Spleen (tissue), 11 donors: Measurements from ENCODE around the gene JAM3. TPM values are rescaled to one million over a fixed set of nuclear protein-coding genes. Genes with fewer than 3 reads are reported as not detected.

ENCODE experiments used
- DNase-seq: peaks from one replicate; pipeline ENCODE4 v3.0.0-alpha.2; 2020
- H3K27ac ChIP-seq, 8 donors: fragments of 200-600 bp; sonication (generic) in 7 of 8; 1 replicate in 4 of 8; 2 replicates in 4 of 8; pipeline versions ENCODE4 v1.5.0 to v1.8.0; 2016 to 2021; ENCODE audit warnings: inconsistent platforms in 4 of 8, mild to moderate bottlenecking in 4 of 8, moderate library complexity in 1 of 8
- H3K27me3 ChIP-seq, 7 donors: fragments of 200-600 bp; sonication (generic) in 6 of 7; replicated peaks in 1 of 7; 1 replicate in 4 of 7; 2 replicates in 3 of 7; pipeline versions ENCODE4 v1.5.0 to v1.8.0; 2016 to 2021; ENCODE audit warnings: inconsistent platforms in 3 of 7, mild to moderate bottlenecking in 1 of 7
- H3K36me3 ChIP-seq, 6 donors: fragments of 200-600 bp; sonication (generic) in 5 of 6; 1 replicate in 4 of 6; 2 replicates in 2 of 6; pipeline versions ENCODE4 v1.5.0 to v1.8.0; 2016 to 2021; ENCODE audit warnings: inconsistent platforms in 2 of 6
- H3K4me1 ChIP-seq, 6 donors: fragments of 200-600 bp; sonication (generic) in 5 of 6; 1 replicate in 3 of 6; 2 replicates in 3 of 6; pipeline versions ENCODE4 v1.5.0 to v1.8.0; 2016 to 2021; ENCODE audit warnings: inconsistent platforms in 3 of 6
- H3K4me3 ChIP-seq, 8 donors: fragments of 200-600 bp; sonication (generic) in 7 of 8; 1 replicate in 4 of 8; 2 replicates in 4 of 8; pipeline versions ENCODE4 v1.5.0 to v1.8.0; 2016 to 2021; ENCODE audit warnings: inconsistent platforms in 4 of 8, mild to moderate bottlenecking in 4 of 8, moderate library complexity in 2 of 8
- H3K9me3 ChIP-seq, 8 donors: fragments of 200-600 bp; sonication (generic) in 7 of 8; 1 replicate in 4 of 8; 2 replicates in 4 of 8; pipeline versions ENCODE4 v1.5.0 to v1.8.0; 2016 to 2021; ENCODE audit warnings: inconsistent platforms in 4 of 8
- POLR2A ChIP-seq, 3 donors: fragments of 450-650 bp; IDR thresholded peaks; one replicate each; pipeline ENCODE4 v1.5.1; 2017; ENCODE audit warnings: antibody characterized with exemption in 3 of 3, mild to moderate bottlenecking in 1 of 3
- POLR2AphosphoS5 ChIP-seq, 3 donors: sonication (generic); formaldehyde crosslinking; IDR thresholded peaks; one replicate each; pipeline ENCODE4 v1.5.1; 2017; ENCODE audit warnings: antibody characterized with exemption in 3 of 3
- WGBS, 5 donors: extraction: QIAGEN DNeasy Blood & Tissue Kit in 3 of 5; methylation state at CpG; one replicate each; pipeline versions ENCODE4 v1.1.5 to v1.1.7; 2013 to 2018; 5-methylcytosine and 5-hydroxymethylcytosine counted together
- intact Hi-C: fragments of 100-400 bp; cut with DNase I; formaldehyde crosslinking; loops from one replicate; pipeline ENCODE4 v1.15.0; 2023; ENCODE audit warnings: low total_unique reads
- polyA plus RNA-seq, 3 donors: library from polyadenylated mRNA; stranded (reverse); fragments of 200-250 nt; gene quantifications; one replicate each; pipeline ENCODE4 v1.2.1, GENCODE V29; 2013
- total RNA-seq, 7 donors: library from RNA; depleted of rRNA in 3 of 7; stranded (reverse); fragments of >200 nt in 3 of 7; fragmentation: NEBNext Ultra II Directional in 4 of 7; extraction: Animal tissue kit (Norgen Biotek cat#: 25700) in 4 of 7; gene quantifications; one replicate each; pipeline versions ENCODE4 v1.1.0 to v1.2.1, GENCODE V29; 2016 to 2021
- TF ChIP-seq, protein P1 (sequence below), 11 experiments: fragments of 200-600 bp in 7 of 11; fragments of 450-650 bp in 4 of 11; sonication (generic) in 4 of 11; IDR thresholded peaks in 8 of 11; conservative IDR thresholded peaks in 3 of 11; 1 replicate in 7 of 11; 2 replicates in 4 of 11; pipeline versions ENCODE4 v1.4.0 to v1.8.0; 2016 to 2021; ENCODE audit warnings: antibody characterized with exemption in 11 of 11, inconsistent platforms in 4 of 11, mild to moderate bottlenecking in 1 of 11
- donor health status: healthy with polysubstance abuse.
- donor health status: DM: no; HTN: no; CAD: no; lungs with moderate emphysema.
- donor health status: DM: no; HTN: no; CAD: no.
- donor health status: Bipolar disorder and iron deficiency.
- donor health status: healthy.
- donor health status: DM: no; HTN: no; CAD: no.
- donor health status: DM: yes; HTN: yes; CAD: no.

The JAM3 gene
- total and polyA plus RNA-seq, 10 donors, result 9.5 to 28.7 (median 23.2) TPM

DNA sequence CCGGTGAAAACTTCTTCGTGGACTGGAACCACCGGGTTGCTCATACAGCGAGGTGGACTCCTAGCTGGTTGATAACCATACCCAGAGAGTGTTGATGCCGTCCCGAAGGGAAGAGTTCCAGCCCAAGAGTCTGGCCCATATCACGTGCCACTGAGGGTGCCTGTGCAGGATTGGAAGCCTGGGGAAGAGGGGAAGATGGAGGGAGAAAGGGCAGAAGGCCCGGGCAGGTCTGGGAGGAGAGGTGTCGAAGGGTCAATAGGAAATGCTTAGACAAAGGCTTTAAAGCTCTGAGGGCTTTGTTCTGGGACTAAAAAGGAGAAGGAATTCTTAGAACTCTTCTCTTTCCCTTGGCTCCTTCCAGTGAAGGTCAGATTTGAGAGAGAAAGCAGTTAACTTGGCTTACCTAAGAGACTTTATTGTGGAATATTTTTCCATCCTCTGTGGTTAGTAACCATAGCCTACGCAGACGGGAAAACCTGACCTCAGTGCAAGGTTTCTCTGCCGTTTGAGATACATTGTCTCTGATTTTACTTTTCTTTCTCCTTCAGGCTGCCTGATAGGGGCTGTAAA lies 70.5 kb downstream of the JAM3 start:
- H3K4me1 ChIP-seq, result peaks cover 0 to 8% (median 6%) of the 10 kb centered on the region in 6 donors
- 69 to 76% (median 71%) methylated on average over 12 of the region's 12 CpGs for WGBS, 5 donors
- intact Hi-C loops, result no loop called here
- H3K36me3 ChIP-seq, result peaks cover 0 to 31% (median 5%) of the 10 kb centered on the region in 6 donors
- no peak overlapping the region for H3K4me3 ChIP-seq
- H3K9me3 ChIP-seq, result peaks cover 0 to 1% (median 0%) of the 10 kb centered on the region in 8 donors
- TF ChIP-seq, protein P1, sequence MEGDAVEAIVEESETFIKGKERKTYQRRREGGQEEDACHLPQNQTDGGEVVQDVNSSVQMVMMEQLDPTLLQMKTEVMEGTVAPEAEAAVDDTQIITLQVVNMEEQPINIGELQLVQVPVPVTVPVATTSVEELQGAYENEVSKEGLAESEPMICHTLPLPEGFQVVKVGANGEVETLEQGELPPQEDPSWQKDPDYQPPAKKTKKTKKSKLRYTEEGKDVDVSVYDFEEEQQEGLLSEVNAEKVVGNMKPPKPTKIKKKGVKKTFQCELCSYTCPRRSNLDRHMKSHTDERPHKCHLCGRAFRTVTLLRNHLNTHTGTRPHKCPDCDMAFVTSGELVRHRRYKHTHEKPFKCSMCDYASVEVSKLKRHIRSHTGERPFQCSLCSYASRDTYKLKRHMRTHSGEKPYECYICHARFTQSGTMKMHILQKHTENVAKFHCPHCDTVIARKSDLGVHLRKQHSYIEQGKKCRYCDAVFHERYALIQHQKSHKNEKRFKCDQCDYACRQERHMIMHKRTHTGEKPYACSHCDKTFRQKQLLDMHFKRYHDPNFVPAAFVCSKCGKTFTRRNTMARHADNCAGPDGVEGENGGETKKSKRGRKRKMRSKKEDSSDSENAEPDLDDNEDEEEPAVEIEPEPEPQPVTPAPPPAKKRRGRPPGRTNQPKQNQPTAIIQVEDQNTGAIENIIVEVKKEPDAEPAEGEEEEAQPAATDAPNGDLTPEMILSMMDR (IDR thresholded peaks at IDR 0.05 in 8 of 11, conservative IDR thresholded peaks at IDR 0.05 in 3 of 11), result no peak
- TF ChIP-seq POLR2A (IDR thresholded peaks at IDR 0.05), result no peak
- no peak for TF ChIP-seq POLR2AphosphoS5 (IDR thresholded peaks at IDR 0.05)
- no peak overlapping the region for H3K27ac ChIP-seq
- H3K27me3 ChIP-seq, result no peaks in the 10 kb centered on the region
- DNase-seq, result no peak

DNA sequence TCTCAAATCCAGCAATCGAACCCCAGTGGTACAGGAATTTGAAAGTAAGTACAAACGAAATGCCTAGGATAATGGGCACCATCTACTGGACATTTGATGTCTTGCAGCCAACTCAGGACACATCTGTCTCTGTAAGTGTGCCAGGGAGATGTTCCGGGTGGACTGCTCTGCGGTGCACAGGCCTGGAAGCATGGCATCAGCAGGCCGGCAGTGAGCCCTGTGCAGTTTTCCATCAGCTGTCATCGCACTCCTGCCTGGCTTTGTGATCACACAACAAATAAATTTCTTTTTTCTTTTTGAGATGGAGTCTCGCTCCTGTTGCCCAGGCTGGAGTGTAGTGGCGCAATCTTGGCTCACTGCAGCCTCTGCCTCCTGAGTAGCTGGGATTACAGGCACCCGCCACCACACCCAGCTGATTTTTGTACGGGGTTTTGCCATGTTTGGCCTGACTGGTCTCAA lies 71.0 kb downstream of the JAM3 start:
- H3K4me3 ChIP-seq, result no peak overlapping the region
- H3K9me3 ChIP-seq, result no peaks in the 10 kb centered on the region
- TF ChIP-seq, protein P1 (IDR thresholded peaks at IDR 0.05 in 8 of 11, conservative IDR thresholded peaks at IDR 0.05 in 3 of 11), result peak; percentile 56 to 92 (median 77)
- TF ChIP-seq POLR2AphosphoS5 (IDR thresholded peaks at IDR 0.05) (no peak), POLR2A (IDR thresholded peaks at IDR 0.05) (no peak)
- 49 to 64% (median 56%) methylated on average over 10 of the region's 10 CpGs for WGBS, 5 donors
- peak; percentile 68 for DNase-seq
- H3K36me3 ChIP-seq, result peaks cover 0 to 37% (median 5%) of the 10 kb centered on the region in 6 donors
- H3K27me3 ChIP-seq, result no peaks in the 10 kb centered on the region
- no peak overlapping the region for H3K27ac ChIP-seq
- intact Hi-C loops, result loop anchor here (2.0 to 10.0 kb wide), 2 partner anchors 89 to 215 kb away; no protein-coding TSS in a partner anchor
- peaks cover 0 to 8% (median 6%) of the 10 kb centered on the region in 6 donors for H3K4me1 ChIP-seq

DNA sequence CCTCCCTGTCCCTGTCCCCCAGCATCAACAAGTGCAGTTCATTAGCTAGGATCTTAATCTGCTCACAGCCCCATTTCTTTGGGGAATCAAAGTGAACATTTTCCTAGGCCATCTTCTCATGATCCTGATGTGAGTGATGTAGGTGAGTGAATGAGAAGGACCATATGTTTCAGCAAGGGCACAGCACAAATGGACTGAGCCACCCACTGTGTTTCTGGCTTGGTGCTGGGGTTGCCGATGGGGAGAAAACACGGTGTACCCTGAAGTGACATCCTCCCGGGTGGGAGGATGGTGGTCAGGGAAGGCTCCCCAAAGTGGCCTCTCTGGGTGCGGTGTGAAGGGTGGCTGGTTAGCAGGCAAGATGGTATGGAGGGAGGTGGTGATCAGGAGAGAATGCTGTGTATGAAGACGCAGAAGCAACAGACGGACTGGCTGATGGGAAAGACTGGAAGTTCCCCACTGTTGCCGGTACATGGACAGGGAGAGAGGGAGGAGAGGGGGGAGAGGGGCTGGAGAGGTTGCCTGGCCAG lies 72.2 kb downstream of the JAM3 start:
- no peaks in the 10 kb centered on the region for H3K27me3 ChIP-seq
- intact Hi-C loops, result loop anchor here (2.0 to 10.0 kb wide), 2 partner anchors 90 to 216 kb away; no protein-coding TSS in a partner anchor
- 93 to 98% (median 95%) methylated on average over 7 of the region's 7 CpGs for WGBS, 5 donors
- H3K36me3 ChIP-seq, result peaks cover 0 to 48% (median 5%) of the 10 kb centered on the region in 6 donors
- peaks cover 0 to 8% (median 6%) of the 10 kb centered on the region in 6 donors for H3K4me1 ChIP-seq
- no peaks in the 10 kb centered on the region for H3K9me3 ChIP-seq
- H3K4me3 ChIP-seq, result no peak overlapping the region
- H3K27ac ChIP-seq, result no peak overlapping the region
- TF ChIP-seq POLR2AphosphoS5 (IDR thresholded peaks at IDR 0.05), result no peak
- DNase-seq, result no peak

DNA sequence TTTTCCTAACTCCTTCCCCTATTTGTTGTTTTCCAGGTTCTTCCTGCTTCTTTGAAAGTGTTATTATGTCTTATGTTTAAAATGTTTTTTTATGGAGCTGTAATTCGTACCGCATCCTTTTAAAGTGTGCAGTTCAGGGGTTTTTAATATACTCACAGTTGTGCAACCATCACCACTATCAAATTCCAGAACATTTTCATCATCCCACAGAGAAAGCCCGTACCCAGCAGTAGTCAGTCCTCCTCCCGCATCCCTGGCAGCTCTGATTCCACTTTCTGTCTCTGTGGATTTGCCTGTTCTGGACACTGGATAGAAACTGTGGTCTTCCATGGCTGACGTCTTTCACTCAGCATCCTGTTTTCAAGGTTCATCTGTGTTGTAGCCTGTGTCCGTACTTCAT lies 73.7 kb downstream of the JAM3 start:
- peaks cover 0 to 8% (median 6%) of the 10 kb centered on the region in 6 donors for H3K4me1 ChIP-seq

More for the DNA sequence above, 73.7 kb downstream of the JAM3 start:
- Histone ChIP-seq H3K27ac (no peak overlapping the region), H3K27me3 (no peaks in the 10 kb centered on the region), H3K4me3 (no peak overlapping the region), H3K9me3 (no peaks in the 10 kb centered on the region), H3K36me3 (peaks cover 0 to 63% (median 5%) of the 10 kb centered on the region in 6 donors)
- intact Hi-C loops, result loop anchor here (10.0 kb wide), 1 partner anchor 218 kb away; no protein-coding TSS in a partner anchor
- TF ChIP-seq POLR2A (IDR thresholded peaks at IDR 0.05), result no peak
- TF ChIP-seq, protein P1 (IDR thresholded peaks at IDR 0.05 in 8 of 11, conservative IDR thresholded peaks at IDR 0.05 in 3 of 11), result no peak
- no peak for TF ChIP-seq POLR2AphosphoS5 (IDR thresholded peaks at IDR 0.05)
- 84 to 94% (median 88%) methylated on average over 6 of the region's 6 CpGs for whole genome bisulfite sequencing, 5 donors
- DNase-seq, result no peak
